HUES64 (cell line): ENCODE data around the gene MRPS35.

ENCODE experiments used
- H3K27ac ChIP-seq: 2 replicates; pipeline ENCODE4 v1.7.0; 2013; ENCODE audit warnings: low read depth, low read length, inconsistent platforms
- H3K27me3 ChIP-seq: 2 replicates; pipeline ENCODE4 v1.6.1; 2013; ENCODE audit warnings: mild to moderate bottlenecking, low read length; ENCODE audit not compliant: insufficient read depth
- H3K36me3 ChIP-seq: 2 replicates; pipeline ENCODE4 v1.6.1; 2013; ENCODE audit warnings: mild to moderate bottlenecking, low read length; ENCODE audit not compliant: insufficient read depth
- H3K4me1 ChIP-seq: 2 replicates; pipeline ENCODE4 v1.6.1; 2013; ENCODE audit warnings: mild to moderate bottlenecking, low read length, moderate library complexity; ENCODE audit not compliant: insufficient read depth
- H3K4me3 ChIP-seq: 2 replicates; pipeline ENCODE4 v1.5.1; 2013; ENCODE audit warnings: mild to moderate bottlenecking, low read length, moderate library complexity
- H3K9ac ChIP-seq: 2 replicates; pipeline ENCODE4 v1.6.1; 2013; ENCODE audit warnings: mild to moderate bottlenecking, low read depth, low read length
- H3K9me3 ChIP-seq: 2 replicates; pipeline ENCODE4 v1.6.1; 2013; ENCODE audit warnings: low read depth, low read length; ENCODE audit not compliant: insufficient read depth
- WGBS: fragments of 150-250, 120-280 bp; methylation state at CpG from one replicate; pipeline ENCODE4 v1.1.7; 2013; ENCODE audit warnings: missing lambda C conversion rate; 5-methylcytosine and 5-hydroxymethylcytosine counted together

MRPS35 gene

GRCh38 chr12:27777141-27777540 lies 66.5 kb downstream of the MRPS35 start:
- H3K36me3 ChIP-seq: peaks cover 4% of the 10 kb centered on the region; the same call in 1 of the 2 replicates
- H3K27ac ChIP-seq: no peak overlapping the region
- H3K27me3 ChIP-seq: no peaks in the 10 kb centered on the region
- peaks cover 18% of the 10 kb centered on the region for H3K4me1 ChIP-seq
- 94% methylated on average over 5 of the region's 5 CpGs for WGBS
- H3K4me3 ChIP-seq: no peak overlapping the region
- H3K9ac ChIP-seq: no peak overlapping the region
- H3K9me3 ChIP-seq: no peaks in the 10 kb centered on the region

DNA sequence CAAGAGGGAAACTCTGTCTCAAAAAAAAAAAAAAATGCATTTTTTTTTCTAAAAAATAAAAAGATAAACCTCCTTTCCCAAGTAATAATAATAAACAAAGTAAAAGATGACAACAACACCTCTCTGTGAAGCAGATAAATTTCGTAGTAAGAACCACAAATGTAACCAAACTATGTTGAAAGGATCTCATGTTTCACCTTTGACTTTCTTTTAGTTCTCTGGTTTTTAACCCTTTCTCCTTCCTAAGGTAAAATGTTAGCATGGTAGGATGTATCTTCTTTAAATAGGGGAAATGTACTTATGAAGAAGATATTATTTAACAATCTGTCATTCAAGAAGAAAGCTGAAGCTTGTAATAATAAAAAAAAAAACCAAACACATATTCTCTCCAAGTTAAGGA lies 67.6 kb downstream of the MRPS35 start:
- H3K9me3 ChIP-seq: no peaks in the 10 kb centered on the region
- no peak overlapping the region for H3K27ac ChIP-seq
- no peak overlapping the region for H3K4me3 ChIP-seq
- peaks cover 29% of the 10 kb centered on the region for H3K4me1 ChIP-seq
- no peak overlapping the region for H3K9ac ChIP-seq
- H3K27me3 ChIP-seq: no peaks in the 10 kb centered on the region
- H3K36me3 ChIP-seq: peaks cover 14% of the 10 kb centered on the region
- WGBS: 43% methylated on average over 1 of the region's 1 CpG

DNA sequence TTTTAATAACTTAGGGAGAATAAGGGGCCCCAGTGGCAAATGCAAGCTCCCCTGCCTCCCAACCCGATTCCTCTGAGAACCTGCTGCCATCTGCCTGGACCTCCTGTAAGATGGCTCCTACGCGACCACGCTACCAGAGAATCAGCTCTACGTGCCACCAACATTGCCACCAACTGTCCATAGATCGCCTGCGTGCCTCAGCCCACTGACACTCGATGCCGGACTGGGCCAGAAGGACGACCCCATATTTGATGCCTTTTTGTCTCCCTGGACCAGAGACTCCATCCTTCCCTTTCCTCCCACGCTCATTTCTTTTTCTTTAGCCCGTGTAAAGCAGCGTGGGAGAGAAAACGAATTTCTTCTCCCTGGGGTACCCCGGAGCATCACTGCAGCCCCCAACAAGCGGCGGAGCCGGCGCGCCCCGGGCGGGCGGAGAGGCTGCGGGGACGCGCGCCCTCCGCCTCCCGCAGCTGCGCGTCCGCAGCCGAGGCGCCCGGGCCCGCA lies 68.8 kb downstream of the MRPS35 start:
- Histone ChIP-seq H3K9me3 (no peaks in the 10 kb centered on the region), H3K9ac (peak overlapping the region; percentile 96), H3K4me1 (peaks cover 29% of the 10 kb centered on the region), H3K27ac (peak overlapping the region; percentile 87), H3K4me3 (peak overlapping the region; percentile 86), H3K36me3 (peaks cover 16% of the 10 kb centered on the region), H3K27me3 (no peaks in the 10 kb centered on the region)
- WGBS: 8% methylated on average over 36 of the region's 36 CpGs

GRCh38 chr12:27779920-27780611 lies 69.4 kb downstream of the MRPS35 start, which contains the start of the genes KLHL42 and MANSC4:
TSS of gene KLHL42 (plus strand) at chr12:27780233. CDS start at chr12:27780331, 98 bp downstream.
TSS of gene MANSC4 (minus strand) at chr12:27780236. CDS start at chr12:27771276, 8,960 bp downstream.
- H3K36me3 ChIP-seq: peaks cover 20% of the 10 kb centered on the region
- H3K27ac ChIP-seq: peak within 1 kb of the TSS; percentile 87
- under 1% methylated on average over 92 of the region's 92 CpGs for whole genome bisulfite sequencing
- peaks cover 29% of the 10 kb centered on the region for H3K4me1 ChIP-seq
- H3K4me3 ChIP-seq: peak within 1 kb of the TSS; percentile 86
- no peaks in the 10 kb centered on the region for H3K9me3 ChIP-seq
- peak within 1 kb of the TSS; percentile 96 for H3K9ac ChIP-seq
- H3K27me3 ChIP-seq: no peaks in the 10 kb centered on the region

DNA sequence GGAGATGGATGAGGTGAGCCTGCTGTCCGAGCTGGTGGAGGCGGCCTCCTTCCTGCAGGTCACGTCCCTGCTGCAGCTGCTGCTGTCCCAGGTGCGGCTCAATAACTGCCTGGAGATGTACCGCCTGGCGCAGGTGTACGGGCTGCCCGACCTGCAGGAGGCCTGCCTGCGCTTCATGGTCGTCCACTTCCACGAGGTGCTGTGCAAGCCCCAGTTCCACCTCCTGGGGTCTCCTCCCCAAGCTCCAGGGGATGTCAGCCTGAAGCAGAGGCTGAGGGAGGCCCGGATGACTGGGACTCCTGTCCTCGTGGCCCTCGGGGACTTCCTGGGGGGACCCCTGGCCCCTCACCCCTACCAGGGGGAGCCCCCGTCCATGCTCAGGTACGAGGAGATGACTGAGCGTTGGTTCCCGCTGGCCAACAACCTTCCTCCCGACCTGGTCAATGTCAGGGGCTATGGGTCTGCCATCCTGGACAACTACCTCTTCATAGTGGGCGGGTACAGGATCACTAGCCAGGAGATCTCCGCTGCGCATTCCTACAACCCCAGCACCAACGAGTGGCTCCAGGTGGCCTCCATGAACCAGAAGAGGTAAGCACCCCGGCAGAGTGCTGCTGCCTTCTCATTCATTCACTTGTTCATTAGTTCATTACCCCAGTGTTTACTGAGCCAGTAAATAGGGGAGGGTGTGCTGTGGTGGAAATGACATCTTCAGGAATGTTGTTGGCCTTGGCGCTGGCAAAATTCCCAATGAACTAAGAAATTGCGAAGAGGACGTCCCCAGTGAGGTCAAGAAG lies 70.2 kb downstream of the MRPS35 start:
- peaks cover 20% of the 10 kb centered on the region for H3K36me3 ChIP-seq
- H3K27ac ChIP-seq: peak overlapping the region; percentile 87
- 10% methylated on average over 27 of the region's 27 CpGs for WGBS
- H3K9ac ChIP-seq: peak overlapping the region; percentile 96
- no peaks in the 10 kb centered on the region for H3K9me3 ChIP-seq
- H3K4me3 ChIP-seq: peak overlapping the region; percentile 86
- H3K4me1 ChIP-seq: peaks cover 34% of the 10 kb centered on the region
- no peaks in the 10 kb centered on the region for H3K27me3 ChIP-seq

DNA sequence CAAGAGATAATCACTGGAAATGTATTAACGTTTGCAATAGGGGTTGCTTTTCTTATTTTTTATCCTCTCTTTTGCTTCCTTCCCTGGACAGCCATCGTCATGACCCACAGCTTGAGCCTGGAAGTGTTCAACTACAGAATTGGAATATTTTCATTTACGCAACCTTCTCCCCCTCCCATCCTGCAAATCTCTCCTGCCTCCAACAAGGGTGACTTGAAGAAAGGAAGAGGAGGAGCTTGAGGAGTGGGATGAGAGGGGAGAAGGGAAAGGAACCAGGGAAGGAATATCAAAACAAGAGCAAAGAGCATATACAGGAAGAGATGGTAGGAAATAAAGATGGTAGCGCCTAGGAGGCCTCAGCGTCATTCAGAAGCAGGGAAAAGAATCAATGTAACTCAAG lies 71.0 kb downstream of the MRPS35 start:
- Histone ChIP-seq H3K9me3 (no peaks in the 10 kb centered on the region), H3K4me3 (peak overlapping the region; percentile 86), H3K27me3 (no peaks in the 10 kb centered on the region), H3K27ac (peak overlapping the region; percentile 34), H3K9ac (peak overlapping the region; percentile 25; the same call in 1 of the 2 replicates), H3K4me1 (peaks cover 35% of the 10 kb centered on the region), H3K36me3 (peaks cover 23% of the 10 kb centered on the region)
- WGBS: 63% methylated on average over 4 of the region's 5 CpGs

- no CpG with 5 or more reads among the region's 1 CpG for WGBS
- H3K4me1 ChIP-seq: peaks cover 35% of the 10 kb centered on the region
- peak overlapping the region; percentile 86; the same call in 1 of the 2 replicates for H3K4me3 ChIP-seq
These were observed 71.8 kb downstream of the MRPS35 start for GRCh38 chr12:27782481-27782880.

DNA sequence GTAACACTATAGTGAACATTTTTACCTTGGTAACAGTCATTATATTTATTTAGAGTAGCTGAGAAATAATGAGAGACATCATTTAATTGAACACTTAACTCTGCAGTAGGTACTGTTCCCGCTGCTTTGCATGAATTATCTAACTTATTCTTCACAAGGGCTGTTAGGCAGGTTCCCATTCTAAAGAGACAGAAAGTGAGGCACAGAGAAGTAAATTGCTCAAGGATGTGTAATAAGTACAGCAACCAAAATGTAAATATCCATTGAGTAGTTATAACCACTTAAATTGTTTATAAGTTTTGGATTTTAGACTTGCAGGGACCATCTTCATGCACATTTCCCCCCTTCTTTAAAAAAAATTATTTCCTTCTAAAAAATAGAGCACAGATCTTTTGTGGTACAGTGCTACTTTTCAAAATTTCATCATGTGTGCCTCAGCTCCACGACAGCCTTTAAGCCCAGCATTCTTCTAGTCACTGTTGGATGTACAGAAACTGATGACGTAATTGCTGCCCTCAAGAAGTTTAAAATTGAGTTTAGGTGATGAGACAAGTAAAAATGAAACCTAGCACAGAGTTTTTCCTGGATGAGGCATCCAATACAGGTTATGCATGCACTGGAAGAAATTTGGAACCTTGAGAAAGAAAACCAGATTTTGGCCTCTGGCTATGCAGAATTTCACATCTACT lies 75.4 kb downstream of the MRPS35 start:
- H3K9ac ChIP-seq: no peak overlapping the region
- H3K4me3 ChIP-seq: no peak overlapping the region
- WGBS: 97% methylated on average over 2 of the region's 3 CpGs
- no peaks in the 10 kb centered on the region for H3K27me3 ChIP-seq
- H3K27ac ChIP-seq: no peak overlapping the region
- no peaks in the 10 kb centered on the region for H3K9me3 ChIP-seq
- peaks cover 49% of the 10 kb centered on the region for H3K36me3 ChIP-seq
- H3K4me1 ChIP-seq: peaks cover 28% of the 10 kb centered on the region

More at GRCh38 chr12:27782481-27782880, 71.8 kb downstream of the MRPS35 start:
- Histone ChIP-seq H3K36me3 (peaks cover 24% of the 10 kb centered on the region), H3K27ac (peak overlapping the region; percentile 34), H3K27me3 (no peaks in the 10 kb centered on the region), H3K9me3 (no peaks in the 10 kb centered on the region), H3K9ac (peak overlapping the region; percentile 25; the same call in 1 of the 2 replicates)

DNA sequence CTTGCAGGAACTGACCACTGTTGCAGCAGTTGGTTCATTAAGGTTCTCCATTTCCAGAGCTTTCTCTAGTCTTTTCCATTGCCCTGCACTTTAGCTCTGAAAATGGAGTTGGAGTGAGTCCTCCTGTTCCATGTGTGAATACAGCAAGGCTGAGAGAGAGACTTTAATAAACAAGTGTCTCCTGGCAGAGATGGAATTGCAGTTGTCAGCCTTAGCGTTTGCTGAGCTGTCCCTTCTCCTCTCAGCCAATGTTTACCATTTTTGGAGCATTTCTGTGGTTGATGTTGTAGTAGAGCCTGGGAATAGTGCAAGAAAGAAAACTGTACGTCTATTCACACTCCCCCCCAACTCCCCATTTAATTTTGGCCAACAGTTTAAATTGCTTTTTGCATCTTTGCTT lies 76.9 kb downstream of the MRPS35 start:
- 90% methylated on average over 1 of the region's 2 CpGs for WGBS
- Histone ChIP-seq H3K4me1 (peaks cover 13% of the 10 kb centered on the region), H3K36me3 (peaks cover 54% of the 10 kb centered on the region), H3K27ac (no peak overlapping the region), H3K9me3 (no peaks in the 10 kb centered on the region), H3K4me3 (no peak overlapping the region), H3K9ac (no peak overlapping the region), H3K27me3 (no peaks in the 10 kb centered on the region)

DNA sequence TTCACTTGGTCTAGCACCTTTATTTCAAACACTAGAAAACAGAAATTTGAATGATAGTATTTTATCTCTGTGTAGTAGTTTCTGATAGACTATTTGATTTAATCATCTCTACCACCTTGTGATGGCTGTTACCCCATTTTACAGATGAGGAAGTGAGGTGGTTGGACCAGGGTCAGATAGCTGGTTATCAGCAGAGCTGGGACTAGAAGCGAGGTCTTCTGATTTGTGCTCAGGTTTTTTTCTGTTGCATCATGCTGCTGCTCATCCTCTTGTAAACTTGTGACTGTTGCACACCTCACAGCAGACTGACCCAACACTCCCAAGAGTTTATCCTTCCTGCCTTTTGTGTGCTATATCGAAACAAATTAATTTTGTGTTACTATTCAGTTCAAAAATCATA lies 79.5 kb downstream of the MRPS35 start:
- Histone ChIP-seq H3K4me1 (peaks cover 7% of the 10 kb centered on the region; the same call in 1 of the 2 replicates), H3K4me3 (no peak overlapping the region), H3K27me3 (no peaks in the 10 kb centered on the region), H3K9ac (no peak overlapping the region), H3K36me3 (peaks cover 68% of the 10 kb centered on the region), H3K9me3 (no peaks in the 10 kb centered on the region), H3K27ac (no peak overlapping the region)
- WGBS: 100% methylated on average over 1 of the region's 2 CpGs
